B cell (primary cell): ENCODE data around the gene RNF149.
"Not testable (repeated sequence)": the region's sequence is repeated elsewhere in the genome, so short reads cannot be mapped to it uniquely, and the experiment has no call there.

Experiments
- CTCF ChIP-seq: fragments of 200-600 bp; IDR thresholded peaks from one replicate; pipeline ENCODE4 v1.8.0; 2022; ENCODE audit warnings: antibody characterized with exemption, mild to moderate bottlenecking
- EZH2 ChIP-seq: IDR thresholded peaks from 2 replicates; pipeline ENCODE4 v1.6.1; 2012; ENCODE audit warnings: borderline replicate concordance, low read depth, mild to moderate bottlenecking, moderate library complexity, low read length; ENCODE audit not compliant: insufficient read depth, poor library complexity, severe bottlenecking

- not testable (repeated sequence) for TF ChIP-seq CTCF, EZH2
Observed at GRCh38 chr2:101235956-101236355, 72.5 kb downstream of the RNF149 start.
